Measurements from ENCODE around the gene ZNF580. TPM values are rescaled to one million over a fixed set of nuclear protein-coding genes. Genes with fewer than 3 reads are reported as not detected.

ZNF580 gene
- total RNA-seq, 1 experiment from 2014 or later, result 32.0 TPM

- TF ChIP-seq ATF1 (CRISPR knock-in tag; IDR thresholded peaks at IDR 0.05) (no peak), MYBL2 (CRISPR knock-in tag; IDR thresholded peaks at IDR 0.05) (no peak), JUN (CRISPR knock-in tag; IDR thresholded peaks at IDR 0.05) (no peak), PRDM15 (CRISPR knock-in tag; IDR thresholded peaks at IDR 0.05) (no peak), ZNF219 (CRISPR knock-in tag; IDR thresholded peaks at IDR 0.05; ENCODE audit: borderline replicate concordance) (no peak), MXD4 (CRISPR knock-in tag; IDR thresholded peaks at IDR 0.05; ENCODE audit: borderline replicate concordance) (no peak), IRF2 (CRISPR knock-in tag; IDR thresholded peaks at IDR 0.05; ENCODE audit: borderline replicate concordance, low read depth) (no peak), ZNF121 (CRISPR knock-in tag; IDR thresholded peaks at IDR 0.05) (no peak), CBFB (CRISPR knock-in tag; IDR thresholded peaks at IDR 0.05; ENCODE audit: low read depth) (no peak), TEAD1 (CRISPR knock-in tag; IDR thresholded peaks at IDR 0.05) (no peak), NR2C2 (CRISPR knock-in tag; IDR thresholded peaks at IDR 0.05) (no peak), NR1H2 (CRISPR knock-in tag; IDR thresholded peaks at IDR 0.05) (no peak), SMAD4 (CRISPR knock-in tag; IDR thresholded peaks at IDR 0.05) (no peak), GABPB1 (CRISPR knock-in tag; IDR thresholded peaks at IDR 0.05) (no peak), RORB (CRISPR knock-in tag; IDR thresholded peaks at IDR 0.05) (no peak), CREM (CRISPR knock-in tag; IDR thresholded peaks at IDR 0.05) (peak; percentile 81), SMAD3 (CRISPR knock-in tag; IDR thresholded peaks at IDR 0.05; ENCODE audit: borderline replicate concordance) (0 out of 2 replicates have a peak, but pooled peaks have one; percentile 28), CDX4 (CRISPR knock-in tag; IDR thresholded peaks at IDR 0.05; ENCODE audit: borderline replicate concordance) (no peak), SP1 (CRISPR knock-in tag; conservative IDR thresholded peaks at IDR 0.05) (peak; percentile 63; the same call in 1 of the 2 replicates)
- TF ChIP-seq, protein P1, sequence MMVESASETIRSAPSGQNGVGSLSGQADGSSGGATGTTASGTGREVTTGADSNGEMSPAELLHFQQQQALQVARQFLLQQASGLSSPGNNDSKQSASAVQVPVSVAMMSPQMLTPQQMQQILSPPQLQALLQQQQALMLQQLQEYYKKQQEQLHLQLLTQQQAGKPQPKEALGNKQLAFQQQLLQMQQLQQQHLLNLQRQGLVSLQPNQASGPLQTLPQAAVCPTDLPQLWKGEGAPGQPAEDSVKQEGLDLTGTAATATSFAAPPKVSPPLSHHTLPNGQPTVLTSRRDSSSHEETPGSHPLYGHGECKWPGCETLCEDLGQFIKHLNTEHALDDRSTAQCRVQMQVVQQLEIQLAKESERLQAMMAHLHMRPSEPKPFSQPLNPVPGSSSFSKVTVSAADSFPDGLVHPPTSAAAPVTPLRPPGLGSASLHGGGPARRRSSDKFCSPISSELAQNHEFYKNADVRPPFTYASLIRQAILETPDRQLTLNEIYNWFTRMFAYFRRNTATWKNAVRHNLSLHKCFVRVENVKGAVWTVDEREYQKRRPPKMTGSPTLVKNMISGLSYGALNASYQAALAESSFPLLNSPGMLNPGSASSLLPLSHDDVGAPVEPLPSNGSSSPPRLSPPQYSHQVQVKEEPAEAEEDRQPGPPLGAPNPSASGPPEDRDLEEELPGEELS (CRISPR knock-in tag; IDR thresholded peaks at IDR 0.05), result no peak
- TF ChIP-seq, protein P2, sequence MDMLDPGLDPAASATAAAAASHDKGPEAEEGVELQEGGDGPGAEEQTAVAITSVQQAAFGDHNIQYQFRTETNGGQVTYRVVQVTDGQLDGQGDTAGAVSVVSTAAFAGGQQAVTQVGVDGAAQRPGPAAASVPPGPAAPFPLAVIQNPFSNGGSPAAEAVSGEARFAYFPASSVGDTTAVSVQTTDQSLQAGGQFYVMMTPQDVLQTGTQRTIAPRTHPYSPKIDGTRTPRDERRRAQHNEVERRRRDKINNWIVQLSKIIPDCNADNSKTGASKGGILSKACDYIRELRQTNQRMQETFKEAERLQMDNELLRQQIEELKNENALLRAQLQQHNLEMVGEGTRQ (CRISPR knock-in tag; IDR thresholded peaks at IDR 0.05), result no peak
- TF ChIP-seq, protein P3, sequence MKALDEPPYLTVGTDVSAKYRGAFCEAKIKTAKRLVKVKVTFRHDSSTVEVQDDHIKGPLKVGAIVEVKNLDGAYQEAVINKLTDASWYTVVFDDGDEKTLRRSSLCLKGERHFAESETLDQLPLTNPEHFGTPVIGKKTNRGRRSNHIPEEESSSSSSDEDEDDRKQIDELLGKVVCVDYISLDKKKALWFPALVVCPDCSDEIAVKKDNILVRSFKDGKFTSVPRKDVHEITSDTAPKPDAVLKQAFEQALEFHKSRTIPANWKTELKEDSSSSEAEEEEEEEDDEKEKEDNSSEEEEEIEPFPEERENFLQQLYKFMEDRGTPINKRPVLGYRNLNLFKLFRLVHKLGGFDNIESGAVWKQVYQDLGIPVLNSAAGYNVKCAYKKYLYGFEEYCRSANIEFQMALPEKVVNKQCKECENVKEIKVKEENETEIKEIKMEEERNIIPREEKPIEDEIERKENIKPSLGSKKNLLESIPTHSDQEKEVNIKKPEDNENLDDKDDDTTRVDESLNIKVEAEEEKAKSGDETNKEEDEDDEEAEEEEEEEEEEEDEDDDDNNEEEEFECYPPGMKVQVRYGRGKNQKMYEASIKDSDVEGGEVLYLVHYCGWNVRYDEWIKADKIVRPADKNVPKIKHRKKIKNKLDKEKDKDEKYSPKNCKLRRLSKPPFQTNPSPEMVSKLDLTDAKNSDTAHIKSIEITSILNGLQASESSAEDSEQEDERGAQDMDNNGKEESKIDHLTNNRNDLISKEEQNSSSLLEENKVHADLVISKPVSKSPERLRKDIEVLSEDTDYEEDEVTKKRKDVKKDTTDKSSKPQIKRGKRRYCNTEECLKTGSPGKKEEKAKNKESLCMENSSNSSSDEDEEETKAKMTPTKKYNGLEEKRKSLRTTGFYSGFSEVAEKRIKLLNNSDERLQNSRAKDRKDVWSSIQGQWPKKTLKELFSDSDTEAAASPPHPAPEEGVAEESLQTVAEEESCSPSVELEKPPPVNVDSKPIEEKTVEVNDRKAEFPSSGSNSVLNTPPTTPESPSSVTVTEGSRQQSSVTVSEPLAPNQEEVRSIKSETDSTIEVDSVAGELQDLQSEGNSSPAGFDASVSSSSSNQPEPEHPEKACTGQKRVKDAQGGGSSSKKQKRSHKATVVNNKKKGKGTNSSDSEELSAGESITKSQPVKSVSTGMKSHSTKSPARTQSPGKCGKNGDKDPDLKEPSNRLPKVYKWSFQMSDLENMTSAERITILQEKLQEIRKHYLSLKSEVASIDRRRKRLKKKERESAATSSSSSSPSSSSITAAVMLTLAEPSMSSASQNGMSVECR (CRISPR knock-in tag; IDR thresholded peaks at IDR 0.05; ENCODE audit: borderline replicate concordance), result no peak
- TF ChIP-seq, protein P4, sequence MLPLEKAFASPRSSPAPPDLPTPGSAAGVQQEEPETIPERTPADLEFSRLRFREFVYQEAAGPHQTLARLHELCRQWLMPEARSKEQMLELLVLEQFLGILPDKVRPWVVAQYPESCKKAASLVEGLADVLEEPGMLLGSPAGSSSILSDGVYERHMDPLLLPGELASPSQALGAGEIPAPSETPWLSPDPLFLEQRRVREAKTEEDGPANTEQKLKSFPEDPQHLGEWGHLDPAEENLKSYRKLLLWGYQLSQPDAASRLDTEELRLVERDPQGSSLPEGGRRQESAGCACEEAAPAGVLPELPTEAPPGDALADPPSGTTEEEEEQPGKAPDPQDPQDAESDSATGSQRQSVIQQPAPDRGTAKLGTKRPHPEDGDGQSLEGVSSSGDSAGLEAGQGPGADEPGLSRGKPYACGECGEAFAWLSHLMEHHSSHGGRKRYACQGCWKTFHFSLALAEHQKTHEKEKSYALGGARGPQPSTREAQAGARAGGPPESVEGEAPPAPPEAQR (CRISPR knock-in tag; IDR thresholded peaks at IDR 0.05), result no peak
- TF ChIP-seq, protein P5, sequence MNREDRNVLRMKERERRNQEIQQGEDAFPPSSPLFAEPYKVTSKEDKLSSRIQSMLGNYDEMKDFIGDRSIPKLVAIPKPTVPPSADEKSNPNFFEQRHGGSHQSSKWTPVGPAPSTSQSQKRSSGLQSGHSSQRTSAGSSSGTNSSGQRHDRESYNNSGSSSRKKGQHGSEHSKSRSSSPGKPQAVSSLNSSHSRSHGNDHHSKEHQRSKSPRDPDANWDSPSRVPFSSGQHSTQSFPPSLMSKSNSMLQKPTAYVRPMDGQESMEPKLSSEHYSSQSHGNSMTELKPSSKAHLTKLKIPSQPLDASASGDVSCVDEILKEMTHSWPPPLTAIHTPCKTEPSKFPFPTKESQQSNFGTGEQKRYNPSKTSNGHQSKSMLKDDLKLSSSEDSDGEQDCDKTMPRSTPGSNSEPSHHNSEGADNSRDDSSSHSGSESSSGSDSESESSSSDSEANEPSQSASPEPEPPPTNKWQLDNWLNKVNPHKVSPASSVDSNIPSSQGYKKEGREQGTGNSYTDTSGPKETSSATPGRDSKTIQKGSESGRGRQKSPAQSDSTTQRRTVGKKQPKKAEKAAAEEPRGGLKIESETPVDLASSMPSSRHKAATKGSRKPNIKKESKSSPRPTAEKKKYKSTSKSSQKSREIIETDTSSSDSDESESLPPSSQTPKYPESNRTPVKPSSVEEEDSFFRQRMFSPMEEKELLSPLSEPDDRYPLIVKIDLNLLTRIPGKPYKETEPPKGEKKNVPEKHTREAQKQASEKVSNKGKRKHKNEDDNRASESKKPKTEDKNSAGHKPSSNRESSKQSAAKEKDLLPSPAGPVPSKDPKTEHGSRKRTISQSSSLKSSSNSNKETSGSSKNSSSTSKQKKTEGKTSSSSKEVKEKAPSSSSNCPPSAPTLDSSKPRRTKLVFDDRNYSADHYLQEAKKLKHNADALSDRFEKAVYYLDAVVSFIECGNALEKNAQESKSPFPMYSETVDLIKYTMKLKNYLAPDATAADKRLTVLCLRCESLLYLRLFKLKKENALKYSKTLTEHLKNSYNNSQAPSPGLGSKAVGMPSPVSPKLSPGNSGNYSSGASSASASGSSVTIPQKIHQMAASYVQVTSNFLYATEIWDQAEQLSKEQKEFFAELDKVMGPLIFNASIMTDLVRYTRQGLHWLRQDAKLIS (CRISPR knock-in tag; IDR thresholded peaks at IDR 0.05; ENCODE audit: borderline replicate concordance), result no peak
Observed at GRCh38 chr19:55599468-55599841, 41.3 kb upstream of the ZNF580 start, which contains the start of gene FIZ1 (continued).

Measured in WTC11 (cell line).